SU-DHL-6 (cell line): ENCODE results near the gene HIVEP1.

ENCODE experiments used
- H2AFZ ChIP-seq: fragments of 200-600 bp; sonication (generic); 2 replicates; pipeline ENCODE4 v1.6.1; 2014; ENCODE audit warnings: low read depth, mild to moderate bottlenecking, moderate library complexity, mixed read lengths, antibody characterized with exemption, low read length; ENCODE audit not compliant: severe bottlenecking
- H3F3A ChIP-seq: fragments of 200-600 bp; shearing (Covaris generic); 2 replicates; pipeline ENCODE4 v1.6.0; 2016; ENCODE audit warnings: antibody characterized with exemption, mild to moderate bottlenecking; ENCODE audit not compliant: insufficient read depth
- H3K27ac ChIP-seq: fragments of 200-600 bp; sonication (generic); 2 replicates; pipeline ENCODE4 v1.5.1; 2016; ENCODE audit warnings: low read depth, mild to moderate bottlenecking, low read length, moderate library complexity, mixed read lengths
- H3K27me3 ChIP-seq: fragments of 200-600 bp; sonication (generic), shearing (Covaris generic); 2 replicates; pipeline ENCODE4 v1.6.0; 2014; ENCODE audit warnings: mild to moderate bottlenecking, low read length
- H3K36me3 ChIP-seq: fragments of 200-600 bp; sonication (generic); 2 replicates; pipeline ENCODE4 v1.6.1; 2014; ENCODE audit warnings: mild to moderate bottlenecking, low read length, mixed read lengths
- H3K4me2 ChIP-seq: fragments of 300-600, 200-600 bp; shearing (Covaris generic), sonication (generic); 2 replicates; pipeline ENCODE4 v1.6.0; 2014; ENCODE audit warnings: low read length, low read depth, mild to moderate bottlenecking; ENCODE audit not compliant: poor library complexity, severe bottlenecking
- H3K4me3 ChIP-seq: fragments of 200-600 bp; sonication (generic); 2 replicates; pipeline ENCODE4 v1.5.1; 2014; ENCODE audit warnings: antibody characterized with exemption, low read length, mild to moderate bottlenecking, mixed read lengths; ENCODE audit not compliant: insufficient read depth, poor library complexity, severe bottlenecking
- H3K79me2 ChIP-seq: fragments of 200-600 bp; sonication (generic); 2 replicates; pipeline ENCODE4 v1.6.1; 2014; ENCODE audit warnings: mild to moderate bottlenecking, low read length, moderate library complexity; ENCODE audit not compliant: insufficient read depth
- H3K9ac ChIP-seq: fragments of 200-600 bp; sonication (generic); 2 replicates; pipeline ENCODE4 v1.7.0; 2014; ENCODE audit warnings: mild to moderate bottlenecking, low read length
- H3K9me2 ChIP-seq: fragments of 200-600 bp; sonication (generic); replicated peaks from 2 replicates; pipeline ENCODE4 v1.6.1; 2014; ENCODE audit warnings: low read length; ENCODE audit not compliant: insufficient read depth
- H3K9me3 ChIP-seq: fragments of 200-600 bp; sonication (generic); 2 replicates; pipeline ENCODE4 v1.6.1; 2014; ENCODE audit warnings: low read length, mixed read lengths; ENCODE audit not compliant: insufficient read depth
- H4K20me1 ChIP-seq: fragments of 200-600 bp; sonication (generic); 2 replicates; pipeline ENCODE4 v1.6.1; 2014; ENCODE audit warnings: low read depth, mild to moderate bottlenecking, antibody characterized with exemption, low read length, moderate library complexity, mixed read lengths
- EZH2phosphoT487 ChIP-seq: fragments of 200-600 bp; sonication (generic), shearing (Covaris generic); conservative IDR thresholded peaks from 2 replicates; pipeline ENCODE4 v1.6.1; 2018; ENCODE audit warnings: mild to moderate bottlenecking, antibody characterized with exemption, low read length, moderate library complexity, mixed read lengths
- TF ChIP-seq, protein P1 (sequence below): fragments of 200-600 bp; sonication (generic); IDR thresholded peaks from one replicate; pipeline ENCODE4 v1.5.1; 2017; ENCODE audit warnings: antibody characterized with exemption, mild to moderate bottlenecking, low read length, moderate library complexity; ENCODE audit not compliant: insufficient read depth, poor library complexity, severe bottlenecking

HIVEP1 gene

DNA sequence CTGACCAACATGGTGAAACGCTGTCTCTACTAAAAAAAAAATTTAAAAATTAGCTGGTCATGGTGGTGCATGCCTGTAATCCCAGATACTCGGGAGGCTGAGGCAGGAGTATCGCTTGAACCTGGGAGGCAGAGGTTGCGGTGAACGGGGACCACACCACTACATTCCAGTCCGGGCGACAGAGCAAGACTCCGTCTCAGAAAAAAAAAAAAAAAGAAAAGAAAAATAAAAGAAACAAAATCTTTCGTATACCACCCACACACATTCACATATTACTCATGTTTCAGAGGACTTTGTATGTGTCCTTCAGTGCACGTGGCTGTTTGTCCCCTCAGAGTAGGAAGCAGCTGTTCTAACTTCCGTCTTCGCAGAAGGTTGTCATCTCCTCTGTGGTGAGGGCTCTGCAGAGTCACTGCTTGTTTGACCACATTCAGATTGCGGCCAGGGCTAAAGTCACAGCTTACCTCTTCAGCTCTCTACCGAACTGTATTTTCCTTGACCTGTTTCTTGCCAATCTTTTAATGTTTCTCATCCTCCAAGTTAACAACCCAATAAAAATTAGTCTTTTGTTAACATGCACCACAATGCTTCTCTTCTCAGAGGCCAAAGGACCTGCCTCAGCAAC is 36.6 kb upstream of the HIVEP1 start:
- H3K27me3 ChIP-seq: no peaks in the 10 kb centered on the region
- no peak overlapping the region for H3K4me2 ChIP-seq
- H3K27ac ChIP-seq: no peak overlapping the region

DNA sequence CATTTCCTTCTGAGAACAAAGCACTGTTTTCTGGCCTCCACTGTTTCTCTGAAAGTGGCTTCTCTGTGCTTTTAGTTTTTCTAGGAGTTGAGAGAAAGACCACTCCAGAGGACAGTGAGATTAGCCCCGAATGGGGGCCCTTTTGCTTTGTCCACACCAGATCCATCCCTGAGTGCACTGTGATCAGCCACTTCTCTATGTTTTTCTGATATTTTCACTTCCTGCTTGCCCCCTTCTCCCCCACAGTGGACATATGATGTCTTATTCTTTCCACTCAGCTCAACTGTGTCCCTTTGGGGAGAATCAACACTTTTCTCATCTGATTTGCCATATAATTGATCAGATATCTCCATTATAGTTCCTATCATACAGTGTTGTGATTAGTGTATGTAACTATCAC is 35.6 kb upstream of the HIVEP1 start:
- TF ChIP-seq EZH2phosphoT487: no peak
- TF ChIP-seq, protein P1, sequence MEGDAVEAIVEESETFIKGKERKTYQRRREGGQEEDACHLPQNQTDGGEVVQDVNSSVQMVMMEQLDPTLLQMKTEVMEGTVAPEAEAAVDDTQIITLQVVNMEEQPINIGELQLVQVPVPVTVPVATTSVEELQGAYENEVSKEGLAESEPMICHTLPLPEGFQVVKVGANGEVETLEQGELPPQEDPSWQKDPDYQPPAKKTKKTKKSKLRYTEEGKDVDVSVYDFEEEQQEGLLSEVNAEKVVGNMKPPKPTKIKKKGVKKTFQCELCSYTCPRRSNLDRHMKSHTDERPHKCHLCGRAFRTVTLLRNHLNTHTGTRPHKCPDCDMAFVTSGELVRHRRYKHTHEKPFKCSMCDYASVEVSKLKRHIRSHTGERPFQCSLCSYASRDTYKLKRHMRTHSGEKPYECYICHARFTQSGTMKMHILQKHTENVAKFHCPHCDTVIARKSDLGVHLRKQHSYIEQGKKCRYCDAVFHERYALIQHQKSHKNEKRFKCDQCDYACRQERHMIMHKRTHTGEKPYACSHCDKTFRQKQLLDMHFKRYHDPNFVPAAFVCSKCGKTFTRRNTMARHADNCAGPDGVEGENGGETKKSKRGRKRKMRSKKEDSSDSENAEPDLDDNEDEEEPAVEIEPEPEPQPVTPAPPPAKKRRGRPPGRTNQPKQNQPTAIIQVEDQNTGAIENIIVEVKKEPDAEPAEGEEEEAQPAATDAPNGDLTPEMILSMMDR: no peak

More for the DNA sequence above, 36.6 kb upstream of the HIVEP1 start:
- Histone ChIP-seq H3F3A (no peaks in the 10 kb centered on the region), H3K9ac (no peak overlapping the region), H4K20me1 (no peaks in the 10 kb centered on the region), H3K9me3 (no peaks in the 10 kb centered on the region), H3K4me3 (no peak overlapping the region), H3K36me3 (no peaks in the 10 kb centered on the region), H2AFZ (no peak overlapping the region), H3K79me2 (no peaks in the 10 kb centered on the region), H3K9me2 (no peaks in the 10 kb centered on the region)
- TF ChIP-seq, protein P1: no peak
- TF ChIP-seq EZH2phosphoT487: no peak

DNA sequence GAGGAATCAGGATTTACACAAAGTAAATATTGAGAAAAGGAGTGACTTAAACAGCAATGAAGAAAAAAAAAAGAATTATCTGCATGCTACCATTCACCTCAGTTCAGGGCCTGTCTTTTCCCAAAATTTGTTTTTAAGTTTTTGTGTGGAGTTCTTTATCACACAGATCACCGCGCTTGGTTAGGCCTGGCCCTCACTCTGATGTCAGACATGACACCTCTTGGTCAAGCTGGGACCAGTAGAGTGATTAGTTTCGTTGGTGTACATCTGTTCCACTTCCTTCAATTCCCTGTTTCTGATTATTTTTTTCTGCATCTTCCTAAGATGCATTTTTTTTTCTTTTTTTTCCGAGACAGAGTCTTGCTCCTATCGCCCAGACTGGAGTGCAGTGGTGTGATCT is 34.9 kb upstream of the HIVEP1 start:
- no peak overlapping the region for H3K9ac ChIP-seq
- no peaks in the 10 kb centered on the region for H4K20me1 ChIP-seq
- no peaks in the 10 kb centered on the region for H3K36me3 ChIP-seq
- H3K4me3 ChIP-seq: no peak overlapping the region
- H3K9me3 ChIP-seq: no peaks in the 10 kb centered on the region
- H3K9me2 ChIP-seq: no peaks in the 10 kb centered on the region
- H3K27me3 ChIP-seq: no peaks in the 10 kb centered on the region
- no peak for TF ChIP-seq EZH2phosphoT487
- TF ChIP-seq, protein P1: no peak
- no peaks in the 10 kb centered on the region for H3F3A ChIP-seq
- no peaks in the 10 kb centered on the region for H3K79me2 ChIP-seq
- no peak overlapping the region for H3K27ac ChIP-seq
- no peak overlapping the region for H3K4me2 ChIP-seq
- no peak overlapping the region for H2AFZ ChIP-seq

More for the DNA sequence above, 35.6 kb upstream of the HIVEP1 start:
- Histone ChIP-seq H3K79me2 (no peaks in the 10 kb centered on the region), H3K9me2 (no peaks in the 10 kb centered on the region), H3K27me3 (no peaks in the 10 kb centered on the region), H3K4me3 (no peak overlapping the region), H3K27ac (no peak overlapping the region), H3K9ac (no peak overlapping the region), H3K4me2 (no peak overlapping the region), H4K20me1 (no peaks in the 10 kb centered on the region), H3F3A (no peaks in the 10 kb centered on the region), H3K36me3 (no peaks in the 10 kb centered on the region), H3K9me3 (no peaks in the 10 kb centered on the region), H2AFZ (no peak overlapping the region)
